ENCODE results near the gene ABCF1. TPM values are rescaled to one million over a fixed set of nuclear protein-coding genes. Genes with fewer than 3 reads are reported as not detected.
"Not testable (repeated sequence)": the region's sequence is repeated elsewhere in the genome, so short reads cannot be mapped to it uniquely, and the experiment has no call there.

The ABCF1 gene
- total and polyA plus RNA-seq, 4 donors, result 20.4 to 33.9 (median 26.1) TPM

DNA sequence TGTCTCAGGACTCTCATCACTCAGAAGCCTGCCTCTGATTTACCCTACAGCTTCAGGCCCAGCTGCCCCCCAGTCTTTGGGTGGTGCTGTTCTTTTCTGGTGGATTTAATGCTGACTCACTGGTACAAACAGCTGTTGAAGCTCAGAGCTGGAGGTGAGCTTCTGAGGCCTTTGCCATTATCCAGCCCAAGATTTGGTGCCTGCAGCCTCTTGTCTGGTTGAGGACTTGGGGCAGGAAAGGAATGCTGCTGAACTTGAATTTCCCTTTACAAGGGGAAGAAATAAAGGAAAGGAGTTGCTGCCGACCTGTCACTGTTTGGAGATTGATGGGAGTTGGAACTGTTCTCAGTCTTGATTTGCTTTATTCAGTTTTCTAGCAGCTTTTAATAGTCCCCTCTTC lies 19.8 kb downstream of the ABCF1 start (continued):
- TF ChIP-seq, protein P1, sequence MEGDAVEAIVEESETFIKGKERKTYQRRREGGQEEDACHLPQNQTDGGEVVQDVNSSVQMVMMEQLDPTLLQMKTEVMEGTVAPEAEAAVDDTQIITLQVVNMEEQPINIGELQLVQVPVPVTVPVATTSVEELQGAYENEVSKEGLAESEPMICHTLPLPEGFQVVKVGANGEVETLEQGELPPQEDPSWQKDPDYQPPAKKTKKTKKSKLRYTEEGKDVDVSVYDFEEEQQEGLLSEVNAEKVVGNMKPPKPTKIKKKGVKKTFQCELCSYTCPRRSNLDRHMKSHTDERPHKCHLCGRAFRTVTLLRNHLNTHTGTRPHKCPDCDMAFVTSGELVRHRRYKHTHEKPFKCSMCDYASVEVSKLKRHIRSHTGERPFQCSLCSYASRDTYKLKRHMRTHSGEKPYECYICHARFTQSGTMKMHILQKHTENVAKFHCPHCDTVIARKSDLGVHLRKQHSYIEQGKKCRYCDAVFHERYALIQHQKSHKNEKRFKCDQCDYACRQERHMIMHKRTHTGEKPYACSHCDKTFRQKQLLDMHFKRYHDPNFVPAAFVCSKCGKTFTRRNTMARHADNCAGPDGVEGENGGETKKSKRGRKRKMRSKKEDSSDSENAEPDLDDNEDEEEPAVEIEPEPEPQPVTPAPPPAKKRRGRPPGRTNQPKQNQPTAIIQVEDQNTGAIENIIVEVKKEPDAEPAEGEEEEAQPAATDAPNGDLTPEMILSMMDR (IDR thresholded peaks at IDR 0.05; ENCODE audit: low read depth, low read length, missing input control), result no peak
- no peak for TF ChIP-seq GABPA (IDR thresholded peaks at IDR 0.05 in 1 of 2, conservative IDR thresholded peaks at IDR 0.05 in 1 of 2)
- no peak for TF ChIP-seq SP1 (IDR thresholded peaks at IDR 0.05)
- TF ChIP-seq, protein P2, sequence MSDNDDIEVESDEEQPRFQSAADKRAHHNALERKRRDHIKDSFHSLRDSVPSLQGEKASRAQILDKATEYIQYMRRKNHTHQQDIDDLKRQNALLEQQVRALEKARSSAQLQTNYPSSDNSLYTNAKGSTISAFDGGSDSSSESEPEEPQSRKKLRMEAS (IDR thresholded peaks at IDR 0.05), result no peak

DNA sequence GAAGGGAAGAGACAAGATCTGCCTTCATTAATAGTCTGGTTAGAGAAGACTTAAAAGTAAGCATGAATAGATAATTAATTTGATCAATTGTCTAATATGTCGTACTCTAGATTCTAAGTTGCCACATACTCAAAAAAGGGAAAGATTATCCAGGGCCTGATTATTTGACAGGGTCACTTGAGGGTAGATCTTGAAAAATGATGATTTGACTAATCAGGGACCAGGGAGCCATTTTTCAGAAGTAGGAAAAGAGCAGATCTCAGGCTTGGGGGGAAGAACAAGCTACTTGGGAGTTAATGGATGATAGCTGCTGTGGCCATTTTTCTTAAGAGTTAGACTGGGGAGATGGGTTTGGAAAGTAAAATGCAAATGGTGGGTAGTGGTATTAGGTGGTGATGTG lies 21.0 kb downstream of the ABCF1 start:
- DNase-seq (ENCODE audit: low spot score), result no peak
- no peak overlapping the region for H3K9ac ChIP-seq (ENCODE audit: low read depth in 1 of 2, low read length in 2 of 2)
- no peak overlapping the region for H3K27ac ChIP-seq (ENCODE audit: low read depth in 1 of 2, low read length in 2 of 2)
- H3K27me3 ChIP-seq (ENCODE audit: control insufficient read depth in 4 of 4, insufficient read depth in 4 of 4, low read length in 3 of 4), result no peaks in the 10 kb centered on the region
- WGBS, result 93% methylated on average over 1 of the region's 1 CpG
- peaks cover 0 to 2% (median 0%) of the 10 kb centered on the region in 4 donors for H3K4me1 ChIP-seq (ENCODE audit: control insufficient read depth in 4 of 4, insufficient read depth in 4 of 4, low read length in 3 of 4)
- H3K9me3 ChIP-seq (ENCODE audit: control insufficient read depth in 4 of 4, low read length in 3 of 4), result no peaks in the 10 kb centered on the region
- no peak overlapping the region for H3K4me3 ChIP-seq (ENCODE audit: low read depth in 1 of 3, low read length in 3 of 3)
- TF ChIP-seq RAD21 (IDR thresholded peaks at IDR 0.05), result no peak
- TF ChIP-seq JUND (IDR thresholded peaks at IDR 0.05), result no peak
- no peak for TF ChIP-seq RXRA (IDR thresholded peaks at IDR 0.05)
- TF ChIP-seq, protein P3, sequence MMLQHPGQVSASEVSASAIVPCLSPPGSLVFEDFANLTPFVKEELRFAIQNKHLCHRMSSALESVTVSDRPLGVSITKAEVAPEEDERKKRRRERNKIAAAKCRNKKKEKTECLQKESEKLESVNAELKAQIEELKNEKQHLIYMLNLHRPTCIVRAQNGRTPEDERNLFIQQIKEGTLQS (IDR thresholded peaks at IDR 0.05), result no peak
- TF ChIP-seq FOXA1 (IDR thresholded peaks at IDR 0.05), result no peak
- TF ChIP-seq GABPA (IDR thresholded peaks at IDR 0.05 in 1 of 2, conservative IDR thresholded peaks at IDR 0.05 in 1 of 2), result no peak
- no peak for TF ChIP-seq FOXA2 (IDR thresholded peaks at IDR 0.05)
- TF ChIP-seq, protein P2 (IDR thresholded peaks at IDR 0.05), result no peak
- TF ChIP-seq YY1 (IDR thresholded peaks at IDR 0.05), result no peak
- no peak for TF ChIP-seq NR2F2 (IDR thresholded peaks at IDR 0.05)
- TF ChIP-seq, protein P4, sequence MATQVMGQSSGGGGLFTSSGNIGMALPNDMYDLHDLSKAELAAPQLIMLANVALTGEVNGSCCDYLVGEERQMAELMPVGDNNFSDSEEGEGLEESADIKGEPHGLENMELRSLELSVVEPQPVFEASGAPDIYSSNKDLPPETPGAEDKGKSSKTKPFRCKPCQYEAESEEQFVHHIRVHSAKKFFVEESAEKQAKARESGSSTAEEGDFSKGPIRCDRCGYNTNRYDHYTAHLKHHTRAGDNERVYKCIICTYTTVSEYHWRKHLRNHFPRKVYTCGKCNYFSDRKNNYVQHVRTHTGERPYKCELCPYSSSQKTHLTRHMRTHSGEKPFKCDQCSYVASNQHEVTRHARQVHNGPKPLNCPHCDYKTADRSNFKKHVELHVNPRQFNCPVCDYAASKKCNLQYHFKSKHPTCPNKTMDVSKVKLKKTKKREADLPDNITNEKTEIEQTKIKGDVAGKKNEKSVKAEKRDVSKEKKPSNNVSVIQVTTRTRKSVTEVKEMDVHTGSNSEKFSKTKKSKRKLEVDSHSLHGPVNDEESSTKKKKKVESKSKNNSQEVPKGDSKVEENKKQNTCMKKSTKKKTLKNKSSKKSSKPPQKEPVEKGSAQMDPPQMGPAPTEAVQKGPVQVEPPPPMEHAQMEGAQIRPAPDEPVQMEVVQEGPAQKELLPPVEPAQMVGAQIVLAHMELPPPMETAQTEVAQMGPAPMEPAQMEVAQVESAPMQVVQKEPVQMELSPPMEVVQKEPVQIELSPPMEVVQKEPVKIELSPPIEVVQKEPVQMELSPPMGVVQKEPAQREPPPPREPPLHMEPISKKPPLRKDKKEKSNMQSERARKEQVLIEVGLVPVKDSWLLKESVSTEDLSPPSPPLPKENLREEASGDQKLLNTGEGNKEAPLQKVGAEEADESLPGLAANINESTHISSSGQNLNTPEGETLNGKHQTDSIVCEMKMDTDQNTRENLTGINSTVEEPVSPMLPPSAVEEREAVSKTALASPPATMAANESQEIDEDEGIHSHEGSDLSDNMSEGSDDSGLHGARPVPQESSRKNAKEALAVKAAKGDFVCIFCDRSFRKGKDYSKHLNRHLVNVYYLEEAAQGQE (IDR thresholded peaks at IDR 0.05), result no peak
- TF ChIP-seq SP1 (IDR thresholded peaks at IDR 0.05), result no peak
- peaks cover 5 to 44% (median 34%) of the 10 kb centered on the region in 4 donors for H3K36me3 ChIP-seq (ENCODE audit: control insufficient read depth in 4 of 4, insufficient read depth in 3 of 4, low read depth in 1 of 4, low read length in 3 of 4)

- H3K4me1 ChIP-seq (ENCODE audit: control insufficient read depth in 4 of 4, insufficient read depth in 4 of 4, low read length in 3 of 4); H3K9ac ChIP-seq (ENCODE audit: low read depth in 1 of 2, low read length in 2 of 2); H3K9me3 ChIP-seq (ENCODE audit: control insufficient read depth in 4 of 4, low read length in 3 of 4); H3K27me3 ChIP-seq (ENCODE audit: control insufficient read depth in 4 of 4, insufficient read depth in 4 of 4, low read length in 3 of 4); H3K4me3 ChIP-seq (ENCODE audit: low read depth in 1 of 3, low read length in 3 of 3); H3K27ac ChIP-seq (ENCODE audit: low read depth in 1 of 2, low read length in 2 of 2): not testable (repeated sequence)
- peak; percentile 88 for DNase-seq (ENCODE audit: low spot score)
- TF ChIP-seq EGR1 (IDR thresholded peaks at IDR 0.05; ENCODE audit: low read depth in 2 of 2), result peak; percentile 68 to 83
- TF ChIP-seq, protein P1 (IDR thresholded peaks at IDR 0.05; ENCODE audit: low read depth, low read length, missing input control), result peak; percentile 93
- TF ChIP-seq RAD21 (IDR thresholded peaks at IDR 0.05), result peak; percentile 81 to 89
- WGBS, result 74% methylated on average over 15 of the region's 15 CpGs
- peaks cover 3 to 26% (median 18%) of the 10 kb centered on the region in 4 donors for H3K36me3 ChIP-seq (ENCODE audit: control insufficient read depth in 4 of 4, insufficient read depth in 3 of 4, low read depth in 1 of 4, low read length in 3 of 4)
Observed at GRCh38 chr6:30597315-30598144, 26.3 kb downstream of the ABCF1 start.

Data from liver (tissue), 9 donors.